HG03196 (cell line): ENCODE data around the gene SRSF2.
A peak's percentile ranks its signal among the peaks of the same experiment; 100 is the strongest.
"Not testable (repeated sequence)": the region's sequence is repeated elsewhere in the genome, so short reads cannot be mapped to it uniquely, and the experiment has no call there.

Experiments used
- ATAC-seq: cut with Tn5 transposase; IDR thresholded peaks from one replicate; pipeline ENCODE4 v1.9.1; 2021; ENCODE audit not compliant: unreplicated experiment

SRSF2 gene

GRCh38 chr17:76737082-76737675 is at the start of gene SRSF2:
Gene SRSF2 (minus strand): TSS chr17:76737331. CDS start chr17:76737160, 171 bp downstream.
- ATAC-seq, result peak; percentile 69

- no peak for ATAC-seq
Observed at GRCh38 chr17:76784926-76785325, 47.8 kb upstream of the SRSF2 start.

- no peak for ATAC-seq
Observed at GRCh38 chr17:76783146-76783545, 46.0 kb upstream of the SRSF2 start.

- ATAC-seq, result no peak
Observed at GRCh38 chr17:76781056-76781982, 44.2 kb upstream of the SRSF2 start.

- ATAC-seq, result no peak
Observed at GRCh38 chr17:76775021-76775600, 38.0 kb upstream of the SRSF2 start.

GRCh38 chr17:76772842-76773525 is 35.9 kb upstream of the SRSF2 start:
- ATAC-seq, result no peak

GRCh38 chr17:76758570-76758969 is 21.4 kb upstream of the SRSF2 start:
- no peak for ATAC-seq

GRCh38 chr17:76757256-76757655 is 20.1 kb upstream of the SRSF2 start:
- no peak for ATAC-seq

- no peak for ATAC-seq
Observed at GRCh38 chr17:76755285-76755684, 18.2 kb upstream of the SRSF2 start.

GRCh38 chr17:76753061-76753961 is 16.2 kb upstream of the SRSF2 start:
- ATAC-seq, result no peak

- no peak for ATAC-seq
Observed at GRCh38 chr17:76752006-76752405, 14.9 kb upstream of the SRSF2 start.

- ATAC-seq, result no peak
Observed at GRCh38 chr17:76751416-76751993, 14.4 kb upstream of the SRSF2 start.

GRCh38 chr17:76748657-76749056 is 11.5 kb upstream of the SRSF2 start:
- ATAC-seq, result no peak

GRCh38 chr17:76747716-76748363 is 10.7 kb upstream of the SRSF2 start:
- ATAC-seq, result no peak

- ATAC-seq, result not testable (repeated sequence)
Observed at GRCh38 chr17:76745785-76746184, 8.7 kb upstream of the SRSF2 start.

- ATAC-seq, result no peak
Observed at GRCh38 chr17:76744747-76745146, 7.6 kb upstream of the SRSF2 start.

GRCh38 chr17:76742958-76743357 is 5.8 kb upstream of the SRSF2 start:
- ATAC-seq, result no peak

GRCh38 chr17:76740329-76741118 is 3.4 kb upstream of the SRSF2 start:
- ATAC-seq, result no peak
